HuH-7 (cell line): ENCODE results near the gene DYNC2I2.
"Not testable (repeated sequence)": the region's sequence is repeated elsewhere in the genome, so short reads cannot be mapped to it uniquely, and the experiment has no call there.

Experiments
- DNase-seq: peaks from one replicate; pipeline ENCODE4 v3.0.0; 2011; ENCODE audit warnings: low spot score

The DYNC2I2 gene

DNA sequence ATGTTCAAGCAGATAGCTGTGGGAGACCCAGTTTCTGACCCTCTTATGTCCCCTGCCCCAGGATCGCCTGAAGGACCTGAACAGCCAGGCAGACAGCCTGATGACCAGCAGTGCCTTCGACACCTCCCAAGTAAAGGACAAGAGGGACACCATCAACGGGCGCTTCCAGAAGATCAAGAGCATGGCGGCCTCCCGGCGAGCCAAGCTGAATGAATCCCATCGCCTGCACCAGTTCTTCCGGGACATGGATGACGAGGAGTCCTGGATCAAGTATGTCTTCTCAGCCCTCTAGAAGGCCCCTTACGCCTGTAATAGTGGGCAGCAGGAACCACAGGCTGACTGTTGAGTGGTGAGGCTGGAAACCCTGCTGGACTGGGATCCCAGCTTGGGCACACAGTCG is 41.1 kb downstream of the DYNC2I2 start:
- no peak for DNase-seq

DNA sequence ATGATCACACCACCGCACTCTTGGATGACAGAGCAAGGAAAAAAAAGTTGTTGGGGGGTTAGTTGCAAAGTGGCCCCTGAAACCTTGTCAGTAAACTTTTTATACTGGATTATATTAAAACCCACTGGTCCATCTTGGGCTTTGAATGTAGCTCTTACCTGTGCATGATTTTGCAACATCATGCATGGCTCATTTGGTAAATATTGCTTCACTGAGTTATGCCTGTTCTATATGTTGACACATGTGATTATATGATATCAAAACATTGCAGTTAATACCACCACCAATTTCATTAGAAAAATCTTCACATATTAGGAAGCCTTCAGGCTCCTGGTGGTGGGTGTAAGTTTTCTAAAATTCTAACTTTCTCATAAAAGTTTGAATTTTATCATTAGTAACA is 41.9 kb downstream of the DYNC2I2 start:
- no peak for DNase-seq

DNA sequence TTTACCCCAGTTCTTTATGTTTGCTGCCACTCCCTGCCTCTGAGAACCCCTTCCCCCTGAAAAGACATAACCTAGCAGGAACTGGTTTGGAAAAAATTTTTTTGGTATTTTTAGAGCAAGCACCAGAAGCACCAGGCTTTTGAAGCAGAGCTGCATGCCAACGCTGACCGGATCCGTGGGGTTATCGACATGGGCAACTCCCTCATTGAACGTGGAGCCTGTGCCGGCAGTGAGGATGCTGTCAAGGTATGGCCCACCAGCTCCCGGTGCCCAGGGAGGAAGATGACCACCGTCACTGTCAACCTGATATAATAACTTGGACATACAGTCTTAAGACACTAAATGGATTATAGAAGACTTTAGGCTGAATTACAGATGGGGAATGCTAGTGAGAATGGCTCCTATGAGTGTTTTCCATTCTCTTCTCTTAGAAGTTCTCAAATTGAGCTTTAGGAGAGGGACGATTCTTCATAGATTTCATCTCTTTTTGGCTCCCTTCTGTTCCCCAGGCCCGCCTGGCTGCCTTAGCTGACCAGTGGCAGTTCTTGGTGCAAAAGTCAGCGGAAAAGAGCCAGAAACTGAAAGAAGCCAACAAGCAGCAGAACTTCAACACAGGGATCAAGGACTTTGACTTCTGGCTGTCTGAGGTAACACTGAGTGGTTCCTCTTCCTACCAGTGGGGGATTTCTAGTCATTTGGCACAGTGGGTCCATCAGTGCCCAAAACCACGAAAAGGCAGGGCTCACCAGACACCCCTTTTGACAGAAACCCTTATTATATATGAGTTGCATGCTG is 44.9 kb downstream of the DYNC2I2 start:
- no peak for DNase-seq

DNA sequence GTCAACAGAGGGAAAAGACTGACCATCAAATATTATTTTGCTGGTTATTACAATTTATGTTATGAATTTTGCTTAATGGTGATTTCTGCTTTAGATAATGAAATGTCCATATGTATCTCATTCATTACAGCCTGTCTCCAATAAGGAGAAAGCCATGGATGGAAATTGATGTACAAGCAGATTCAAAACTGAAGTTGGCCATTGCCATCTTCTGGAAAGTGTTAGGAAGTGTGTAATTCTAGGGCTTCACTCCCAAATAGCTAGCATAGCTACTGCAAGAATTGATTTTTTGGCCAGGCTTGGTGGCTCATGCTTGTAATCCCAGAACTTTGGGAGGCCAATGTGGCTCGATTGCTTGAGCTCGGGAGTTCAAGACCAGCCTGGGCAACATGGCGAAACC is 45.8 kb downstream of the DYNC2I2 start:
- DNase-seq, result no peak

DNA sequence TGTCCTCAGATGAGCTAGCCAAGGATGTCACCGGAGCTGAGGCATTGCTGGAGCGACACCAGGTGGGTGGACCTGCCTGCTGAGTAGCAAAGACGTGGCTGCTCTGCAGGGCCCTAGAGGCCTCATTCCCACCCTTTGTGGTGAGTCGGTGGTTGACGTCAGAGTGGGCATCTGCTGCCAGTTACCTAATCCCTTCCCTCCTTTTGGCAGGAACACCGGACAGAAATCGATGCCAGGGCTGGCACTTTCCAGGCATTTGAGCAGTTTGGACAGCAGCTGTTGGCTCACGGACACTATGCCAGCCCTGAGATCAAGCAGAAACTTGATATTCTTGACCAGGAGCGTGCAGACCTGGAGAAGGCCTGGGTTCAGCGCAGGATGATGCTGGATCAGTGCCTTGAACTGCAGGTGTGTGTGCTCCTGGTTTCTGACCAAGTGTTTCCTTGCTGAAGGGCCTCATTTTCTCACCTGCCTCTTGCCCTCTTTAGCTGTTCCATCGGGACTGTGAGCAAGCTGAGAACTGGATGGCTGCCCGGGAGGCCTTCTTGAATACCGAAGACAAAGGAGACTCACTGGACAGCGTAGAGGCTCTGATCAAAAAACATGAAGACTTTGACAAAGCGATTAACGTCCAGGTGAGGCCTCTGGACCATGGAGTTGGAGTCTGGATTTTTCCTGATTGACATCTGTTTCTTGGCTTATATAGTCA is 48.9 kb downstream of the DYNC2I2 start:
- DNase-seq, result no peak

DNA sequence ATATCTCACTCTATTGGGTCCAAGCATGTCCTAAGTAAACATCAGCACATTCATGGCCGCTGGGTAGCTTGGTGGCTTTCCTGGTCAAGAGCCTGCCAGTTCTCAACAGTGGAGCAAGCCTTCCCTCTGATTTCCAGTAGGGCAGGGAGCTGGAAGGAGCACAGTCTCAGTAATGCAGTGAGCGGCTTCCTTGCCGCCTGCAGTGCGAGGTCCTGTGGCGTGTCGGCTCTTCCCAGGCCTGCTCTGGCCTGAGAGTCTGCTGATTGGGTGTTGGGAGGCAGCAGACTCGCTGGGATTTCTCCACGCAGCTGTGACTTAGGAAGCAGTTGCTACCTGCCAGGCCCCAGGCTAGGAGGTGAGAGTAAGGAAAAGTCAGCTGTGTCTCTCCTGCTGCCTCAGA is 53.0 kb downstream of the DYNC2I2 start:
- DNase-seq, result no peak

DNA sequence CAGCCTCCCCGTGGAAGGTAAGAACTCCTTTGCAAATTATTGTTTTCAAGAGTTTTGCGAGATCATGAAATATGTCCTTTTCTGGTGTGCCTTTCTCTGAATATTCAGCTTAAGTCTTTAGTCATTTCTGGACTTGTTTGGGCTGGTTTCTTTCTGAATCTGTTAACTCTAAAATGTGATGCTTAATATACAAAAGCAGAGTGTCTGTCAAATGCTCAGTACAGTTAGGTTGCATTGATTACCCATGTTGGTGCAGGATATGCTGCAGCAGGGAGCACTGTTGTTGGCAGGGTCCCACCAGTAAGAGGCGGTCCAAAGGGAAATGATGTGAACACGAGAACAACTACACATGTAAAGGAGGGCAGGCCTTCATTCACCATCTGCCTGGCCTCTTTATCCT is 56.5 kb downstream of the DYNC2I2 start:
- DNase-seq, result no peak

DNA sequence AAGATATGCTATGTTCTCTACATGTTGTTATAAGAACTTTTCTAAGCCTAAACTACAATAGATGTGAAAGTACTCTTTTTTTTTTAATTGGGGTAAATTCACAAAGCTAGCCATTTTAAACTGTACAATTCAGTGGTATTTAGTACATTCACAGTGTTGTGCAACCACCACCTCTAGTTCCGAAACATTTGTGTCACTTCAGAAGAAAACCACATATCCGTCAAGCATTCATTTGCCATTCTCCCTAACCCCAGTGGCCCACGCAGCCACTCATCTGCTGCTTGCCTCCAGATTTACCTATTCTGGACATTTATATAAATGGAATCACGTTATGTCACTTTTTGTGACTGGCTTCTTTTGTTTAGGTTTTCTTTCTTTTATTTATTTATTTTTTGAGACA is 61.2 kb downstream of the DYNC2I2 start:
- DNase-seq, result no peak

DNA sequence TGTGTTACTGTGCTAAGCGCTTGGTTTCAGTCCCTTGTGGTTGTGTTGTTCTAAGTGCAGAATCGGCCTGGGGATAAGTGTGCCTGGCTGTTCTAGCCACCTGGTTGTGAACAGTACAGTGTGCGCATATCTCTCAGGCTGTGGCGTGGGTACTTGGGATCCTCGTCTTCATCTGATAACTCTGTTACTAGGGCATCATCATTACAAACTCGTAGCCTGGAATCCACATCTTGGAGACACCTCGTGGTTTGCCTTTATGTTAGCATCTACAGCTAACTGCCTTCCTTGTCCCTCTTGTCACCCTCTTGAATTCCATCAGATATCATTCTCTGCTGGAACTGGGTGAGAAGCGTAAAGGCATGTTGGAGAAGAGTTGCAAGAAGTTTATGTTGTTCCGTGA is 62.8 kb downstream of the DYNC2I2 start:
- no peak for DNase-seq

DNA sequence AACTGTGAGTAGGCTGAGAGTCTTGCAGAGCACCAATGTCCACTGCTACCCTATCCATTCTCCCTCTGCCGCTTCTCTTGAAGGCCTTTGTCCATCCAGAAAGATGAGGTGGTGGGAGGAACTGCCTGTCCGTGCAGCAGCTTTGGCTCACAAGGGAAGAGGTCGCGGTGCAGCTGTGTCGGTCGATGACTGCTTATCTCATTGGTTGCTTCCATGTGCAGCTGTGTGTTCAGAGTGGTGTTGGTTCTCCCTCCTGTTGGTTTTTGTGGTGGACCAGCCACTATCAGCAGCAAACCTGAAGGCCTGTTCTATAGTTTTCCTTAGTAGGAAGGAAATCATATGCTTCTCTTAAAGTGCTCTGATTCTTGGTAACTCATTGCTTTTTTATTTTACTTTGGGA is 63.6 kb downstream of the DYNC2I2 start:
- DNase-seq, result no peak

DNA sequence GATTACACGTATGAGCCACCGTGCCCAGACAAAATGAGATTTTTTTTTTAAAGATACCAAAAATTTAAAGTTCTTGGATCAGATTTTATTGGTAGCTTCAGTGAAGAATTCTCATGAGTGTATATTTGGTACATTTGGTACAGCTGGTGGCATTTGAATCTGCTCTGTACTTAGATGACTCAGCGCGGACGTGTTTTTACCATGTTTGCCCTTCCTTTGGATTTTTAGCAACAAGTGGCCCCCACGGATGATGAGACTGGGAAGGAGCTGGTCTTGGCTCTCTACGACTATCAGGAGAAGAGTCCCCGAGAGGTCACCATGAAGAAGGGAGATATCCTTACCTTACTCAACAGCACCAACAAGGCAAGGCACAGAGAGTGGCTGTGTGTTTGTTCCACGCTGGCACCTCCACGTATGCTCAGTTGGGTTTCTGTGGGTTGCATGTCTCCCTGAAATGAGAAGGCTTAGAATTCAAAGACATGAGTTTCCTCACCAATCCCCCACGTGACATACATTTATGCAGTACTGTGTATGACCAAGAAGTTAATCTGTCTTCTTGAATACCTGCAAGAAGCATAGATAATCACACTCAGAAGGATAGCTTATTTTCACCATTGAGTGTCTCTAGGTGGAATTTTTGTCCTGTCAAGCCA is 67.9 kb downstream of the DYNC2I2 start:
- DNase-seq, result no peak

DNA sequence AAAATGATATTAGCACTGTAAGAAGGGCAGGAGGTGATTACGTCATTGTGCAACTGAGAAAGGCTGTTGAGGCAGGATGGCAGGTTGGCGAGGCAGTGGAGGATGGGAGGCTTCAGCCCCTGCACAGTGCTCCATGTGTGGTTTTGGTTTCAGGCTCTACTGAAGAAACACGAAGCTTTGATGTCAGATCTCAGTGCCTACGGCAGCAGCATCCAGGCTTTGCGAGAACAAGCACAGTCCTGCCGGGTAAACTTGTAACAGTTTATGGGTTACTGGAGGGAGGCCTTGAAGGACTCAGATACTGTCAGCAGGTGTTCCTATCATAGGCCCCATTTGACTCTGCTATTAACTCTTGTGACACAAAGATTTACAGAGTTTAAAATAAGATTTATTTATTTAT is 69.2 kb downstream of the DYNC2I2 start:
- no peak for DNase-seq

DNA sequence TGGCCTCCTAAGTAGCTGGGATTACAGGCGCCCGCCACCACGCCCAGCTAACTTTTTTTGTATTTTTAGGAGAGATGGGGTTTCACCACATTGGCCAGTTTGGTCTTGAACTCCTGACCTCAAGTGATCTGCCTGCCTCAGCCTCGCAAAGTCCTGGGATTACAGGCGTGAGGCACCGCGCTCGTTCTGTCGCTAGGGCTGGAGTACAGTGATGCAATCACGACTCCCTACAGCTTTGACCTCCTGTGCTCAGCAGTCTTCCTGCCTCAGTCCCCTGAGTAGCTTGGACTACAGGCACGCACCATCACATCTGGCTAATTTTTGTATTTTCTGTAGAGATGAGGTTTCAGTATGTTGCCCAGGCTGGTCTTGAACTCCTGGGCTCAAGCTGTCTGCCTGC is 69.7 kb downstream of the DYNC2I2 start:
- not testable (repeated sequence) for DNase-seq

DNA sequence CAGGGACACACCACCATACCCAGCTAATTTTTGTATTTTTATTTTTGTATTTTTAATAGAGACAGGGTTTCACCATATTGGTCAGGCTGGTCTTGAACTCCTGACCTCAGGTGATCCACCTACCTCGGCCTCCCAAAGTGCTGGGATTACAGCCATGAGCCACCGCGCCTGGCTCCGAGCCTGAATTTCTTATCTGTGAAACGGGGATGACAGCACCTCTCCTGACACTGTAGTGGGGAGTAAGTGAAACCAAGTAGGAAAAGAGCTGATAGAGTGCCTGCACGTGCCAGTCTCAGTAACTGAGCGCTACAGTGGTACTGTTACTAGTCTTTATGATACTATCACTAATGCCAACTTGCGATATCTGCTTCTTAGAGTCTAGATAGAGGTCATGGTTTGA is 71.5 kb downstream of the DYNC2I2 start:
- not testable (repeated sequence) for DNase-seq
